ENCODE data around the gene ARMH4. TPM values are rescaled to one million over a fixed set of nuclear protein-coding genes. Genes with fewer than 3 reads are reported as not detected.

Gene ARMH4
- total RNA-seq, 4 donors from 2014 or later: 1.8 to 3.6 (median 2.8) TPM

DNA sequence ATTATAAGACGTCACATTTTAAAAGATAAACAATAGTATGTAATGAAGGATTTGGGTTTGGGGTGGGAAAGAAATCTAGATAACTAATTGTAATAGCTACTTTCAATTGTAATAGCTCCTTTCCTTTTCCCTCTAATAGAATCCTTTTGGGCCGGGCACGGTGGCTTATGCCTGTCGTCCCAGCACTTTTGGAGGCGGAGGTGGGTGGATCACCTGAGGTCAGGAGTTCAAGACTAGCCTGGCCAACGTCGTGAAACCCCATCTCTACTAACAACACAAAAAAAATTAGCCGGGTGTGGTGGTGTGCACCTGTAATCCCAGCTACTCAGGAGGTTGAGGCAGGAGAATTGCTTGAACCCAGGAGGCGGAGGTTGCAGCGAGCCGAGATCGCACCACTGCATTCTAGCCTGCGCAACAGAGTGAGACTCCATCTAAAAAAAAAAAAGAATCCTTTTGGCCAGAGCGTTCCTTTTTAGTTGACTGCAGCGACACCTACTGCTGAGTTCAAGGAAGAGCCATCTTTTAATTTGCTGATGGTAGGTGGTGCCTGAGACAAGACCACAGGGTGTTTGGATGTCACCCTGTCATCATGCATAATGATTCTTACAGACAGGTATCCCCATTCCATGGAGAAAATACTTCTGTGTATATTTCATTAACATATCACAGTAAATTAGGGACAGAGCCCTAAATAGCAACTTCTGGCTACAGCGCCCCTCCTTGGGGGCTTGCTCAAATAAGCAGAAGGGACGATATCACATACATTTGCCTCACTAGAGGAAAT, 79.5 kb downstream of the ARMH4 start:
- intact Hi-C loops (cut with DNase I; ENCODE audit: low total_unique reads): loop anchor here (10.0 kb wide), 1 partner anchor 588 kb away; no protein-coding TSS in a partner anchor
- H3K4me3 ChIP-seq (ENCODE audit: low read depth, poor library complexity, severe bottlenecking): no peak overlapping the region
- no peak for TF ChIP-seq POLR2A (IDR thresholded peaks at IDR 0.05)
- TF ChIP-seq, protein P1, sequence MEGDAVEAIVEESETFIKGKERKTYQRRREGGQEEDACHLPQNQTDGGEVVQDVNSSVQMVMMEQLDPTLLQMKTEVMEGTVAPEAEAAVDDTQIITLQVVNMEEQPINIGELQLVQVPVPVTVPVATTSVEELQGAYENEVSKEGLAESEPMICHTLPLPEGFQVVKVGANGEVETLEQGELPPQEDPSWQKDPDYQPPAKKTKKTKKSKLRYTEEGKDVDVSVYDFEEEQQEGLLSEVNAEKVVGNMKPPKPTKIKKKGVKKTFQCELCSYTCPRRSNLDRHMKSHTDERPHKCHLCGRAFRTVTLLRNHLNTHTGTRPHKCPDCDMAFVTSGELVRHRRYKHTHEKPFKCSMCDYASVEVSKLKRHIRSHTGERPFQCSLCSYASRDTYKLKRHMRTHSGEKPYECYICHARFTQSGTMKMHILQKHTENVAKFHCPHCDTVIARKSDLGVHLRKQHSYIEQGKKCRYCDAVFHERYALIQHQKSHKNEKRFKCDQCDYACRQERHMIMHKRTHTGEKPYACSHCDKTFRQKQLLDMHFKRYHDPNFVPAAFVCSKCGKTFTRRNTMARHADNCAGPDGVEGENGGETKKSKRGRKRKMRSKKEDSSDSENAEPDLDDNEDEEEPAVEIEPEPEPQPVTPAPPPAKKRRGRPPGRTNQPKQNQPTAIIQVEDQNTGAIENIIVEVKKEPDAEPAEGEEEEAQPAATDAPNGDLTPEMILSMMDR (IDR thresholded peaks at IDR 0.05): no peak
- 30 to 33% methylated on average over 17 of the region's 17 CpGs for WGBS, 2 donors
- DNase-seq (ENCODE audit: low spot score in 2 of 2): no peak

- intact Hi-C loops (cut with DNase I; ENCODE audit: low total_unique reads): loop anchor here (10.0 kb wide), 1 partner anchor 587 kb away; no protein-coding TSS in a partner anchor
- no peak overlapping the region for H3K4me3 ChIP-seq (ENCODE audit: low read depth, poor library complexity, severe bottlenecking)
- no peak for DNase-seq (ENCODE audit: low spot score in 2 of 2)
- TF ChIP-seq, protein P1 (IDR thresholded peaks at IDR 0.05): no peak
- TF ChIP-seq POLR2A (IDR thresholded peaks at IDR 0.05): no peak
- WGBS, 2 donors: 73 to 76% methylated on average over 1 of the region's 1 CpG
Measured at GRCh38 chr14:58071341-58071740, 80.7 kb downstream of the ARMH4 start.

DNA sequence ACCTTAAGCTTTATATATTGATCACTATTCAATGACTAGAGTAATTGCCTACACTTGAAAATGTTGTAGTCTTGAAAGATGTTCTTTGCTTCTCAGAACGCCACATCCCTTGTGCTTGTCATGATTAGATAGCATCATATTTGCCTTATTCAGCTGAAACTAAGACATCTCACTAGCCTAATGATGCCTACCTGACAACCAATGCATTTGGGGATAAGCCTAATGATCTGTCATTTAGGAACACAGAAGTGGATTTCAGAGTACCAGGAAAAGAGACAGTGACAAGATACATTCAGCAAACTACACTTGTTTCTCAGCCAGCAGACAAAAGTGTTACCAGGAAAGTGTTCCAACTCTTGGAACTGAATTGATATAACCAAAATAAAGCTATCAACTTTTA, 83.7 kb downstream of the ARMH4 start:
- DNase-seq (ENCODE audit: low spot score in 2 of 2): no peak
- TF ChIP-seq, protein P1 (IDR thresholded peaks at IDR 0.05): no peak
- no peak for TF ChIP-seq POLR2A (IDR thresholded peaks at IDR 0.05)
- WGBS, 2 donors: 94 to 96% methylated on average over 1 of the region's 1 CpG
- intact Hi-C loops (cut with DNase I; ENCODE audit: low total_unique reads): no loop called here
- no peak overlapping the region for H3K4me3 ChIP-seq (ENCODE audit: low read depth, poor library complexity, severe bottlenecking)

- TF ChIP-seq, protein P1 (IDR thresholded peaks at IDR 0.05): no peak
- no peak for TF ChIP-seq POLR2A (IDR thresholded peaks at IDR 0.05)
- intact Hi-C loops (cut with DNase I; ENCODE audit: low total_unique reads): no loop called here
- no peak overlapping the region for H3K4me3 ChIP-seq (ENCODE audit: low read depth, poor library complexity, severe bottlenecking)
- no peak for DNase-seq (ENCODE audit: low spot score in 2 of 2)
Measured at GRCh38 chr14:58066115-58066514, 85.9 kb downstream of the ARMH4 start.

DNA sequence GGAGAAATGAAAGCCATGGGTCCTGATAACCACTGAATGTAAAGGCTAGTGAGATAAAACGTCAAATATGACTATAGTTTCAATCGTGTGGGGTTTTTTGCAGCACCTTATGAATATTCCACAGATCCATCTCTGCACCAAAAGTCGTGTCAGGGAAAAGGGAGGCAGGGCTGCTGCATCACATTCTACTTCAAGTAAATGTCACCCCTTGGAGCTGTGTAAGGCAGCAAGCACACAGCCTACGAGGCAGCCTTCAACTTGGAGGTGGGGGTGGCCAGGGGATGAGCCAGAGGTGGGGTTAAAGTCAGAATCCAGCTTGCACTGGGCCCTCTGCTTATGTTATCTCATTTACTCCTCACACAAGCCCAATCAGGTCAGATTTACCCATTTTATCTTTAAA, 90.4 kb downstream of the ARMH4 start:
- WGBS, 2 donors: 82 to 84% methylated on average over 4 of the region's 4 CpGs
- intact Hi-C loops (cut with DNase I; ENCODE audit: low total_unique reads): no loop called here
- no peak overlapping the region for H3K4me3 ChIP-seq (ENCODE audit: low read depth, poor library complexity, severe bottlenecking)
- TF ChIP-seq POLR2A (IDR thresholded peaks at IDR 0.05): no peak
- TF ChIP-seq, protein P1 (IDR thresholded peaks at IDR 0.05): no peak
- DNase-seq (ENCODE audit: low spot score in 2 of 2): no peak
